DOHH2 (cell line): ENCODE data around the gene FAM186B.

Experiments used
- EZH2phosphoT487 ChIP-seq: fragments of 200-600 bp; sonication (generic); IDR thresholded peaks from 2 replicates; pipeline ENCODE4 v1.6.1; 2017; ENCODE audit warnings: borderline replicate concordance, mild to moderate bottlenecking, antibody characterized with exemption, low read length, moderate library complexity, mixed read lengths
- TF ChIP-seq, protein P1 (sequence below): fragments of 200-600 bp; sonication (generic); IDR thresholded peaks from one replicate; pipeline ENCODE4 v1.5.1; 2014; ENCODE audit warnings: antibody characterized with exemption, mild to moderate bottlenecking, low read depth, low read length; ENCODE audit not compliant: poor library complexity, severe bottlenecking

DNA sequence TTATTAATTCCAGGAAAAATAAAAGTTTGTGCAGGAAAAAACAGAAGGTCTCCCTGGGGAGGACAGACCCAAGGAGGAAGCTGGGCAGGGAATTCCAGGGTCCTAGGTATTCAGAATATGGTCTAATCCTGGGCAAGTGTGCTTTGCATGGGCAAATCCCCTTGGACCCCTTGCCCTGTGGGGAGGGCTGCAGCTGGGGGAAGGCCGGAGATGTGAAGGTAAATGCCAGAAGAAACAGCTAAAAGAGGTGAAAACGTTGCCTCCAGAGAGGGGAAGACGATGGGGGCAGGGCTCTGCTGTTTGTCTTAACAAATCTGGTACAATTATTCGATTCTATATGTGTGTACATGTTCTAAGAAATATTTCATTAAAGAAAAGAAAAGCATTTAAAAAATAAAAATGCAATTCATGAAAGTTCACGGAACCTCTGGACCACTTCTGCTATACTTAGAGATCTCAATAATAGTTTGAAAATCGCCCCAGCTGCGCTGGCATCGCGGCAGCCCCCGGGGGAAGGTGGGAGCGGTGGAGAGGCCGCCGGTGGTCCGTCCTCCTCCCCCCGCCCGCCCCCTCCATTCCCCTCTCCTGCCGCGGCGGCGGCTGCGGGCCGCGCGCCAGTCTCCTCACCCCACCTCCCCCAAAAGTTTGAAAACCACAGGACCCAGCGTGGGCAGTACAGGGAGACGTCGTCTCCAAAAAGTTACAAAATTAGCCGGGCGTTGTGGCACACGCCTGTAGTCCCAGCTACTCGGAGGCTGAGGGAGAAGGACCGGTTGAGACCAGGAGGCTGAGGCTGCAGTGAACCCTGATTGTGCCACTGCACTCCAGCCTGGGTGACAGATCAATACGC is 16.4 kb upstream of the FAM186B start:
- TF ChIP-seq, protein P1, sequence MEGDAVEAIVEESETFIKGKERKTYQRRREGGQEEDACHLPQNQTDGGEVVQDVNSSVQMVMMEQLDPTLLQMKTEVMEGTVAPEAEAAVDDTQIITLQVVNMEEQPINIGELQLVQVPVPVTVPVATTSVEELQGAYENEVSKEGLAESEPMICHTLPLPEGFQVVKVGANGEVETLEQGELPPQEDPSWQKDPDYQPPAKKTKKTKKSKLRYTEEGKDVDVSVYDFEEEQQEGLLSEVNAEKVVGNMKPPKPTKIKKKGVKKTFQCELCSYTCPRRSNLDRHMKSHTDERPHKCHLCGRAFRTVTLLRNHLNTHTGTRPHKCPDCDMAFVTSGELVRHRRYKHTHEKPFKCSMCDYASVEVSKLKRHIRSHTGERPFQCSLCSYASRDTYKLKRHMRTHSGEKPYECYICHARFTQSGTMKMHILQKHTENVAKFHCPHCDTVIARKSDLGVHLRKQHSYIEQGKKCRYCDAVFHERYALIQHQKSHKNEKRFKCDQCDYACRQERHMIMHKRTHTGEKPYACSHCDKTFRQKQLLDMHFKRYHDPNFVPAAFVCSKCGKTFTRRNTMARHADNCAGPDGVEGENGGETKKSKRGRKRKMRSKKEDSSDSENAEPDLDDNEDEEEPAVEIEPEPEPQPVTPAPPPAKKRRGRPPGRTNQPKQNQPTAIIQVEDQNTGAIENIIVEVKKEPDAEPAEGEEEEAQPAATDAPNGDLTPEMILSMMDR: no peak
- TF ChIP-seq EZH2phosphoT487: no peak
